ENCODE measurements around the gene LHPP. TPM values are rescaled to one million over a fixed set of nuclear protein-coding genes. Genes with fewer than 3 reads are reported as not detected.

The LHPP gene
- total and polyA plus RNA-seq, 11 donors, result 5.6 to 23.5 (median 13.2) TPM

GRCh38 chr10:124538706-124539105, 77.1 kb downstream of the LHPP start:
- DNase-seq (peak in 2 of 5 donors; percentile 24 to 29), ATAC-seq (no peak)
- Histone ChIP-seq H3K4me3 (no peak overlapping the region), H3K27ac (no peak overlapping the region), H3K27me3 (no peaks in the 10 kb centered on the region), H3K4me1 (peaks cover 0 to 33% (median 4%) of the 10 kb centered on the region in 12 donors), H3K9me3 (no peaks in the 10 kb centered on the region), H3K36me3 (no peaks in the 10 kb centered on the region)
- intact Hi-C loops (cut with DNase I), result loop anchor here in 4 of 10 donors (2.0 to 10.0 kb wide), 5 partner anchors 86 to 289 kb away; no protein-coding TSS in a partner anchor
- TF ChIP-seq CTCF (IDR thresholded peaks at IDR 0.05) (no peak), POLR2A (IDR thresholded peaks at IDR 0.05) (no peak)
- WGBS, 4 donors, result 68 to 82% (median 75%) methylated on average over 6 of the region's 6 CpGs

GRCh38 chr10:124539935-124540641, 78.5 kb downstream of the LHPP start:
- 35 to 42% (median 35%) methylated on average over 25 to 26 of the region's 26 CpGs for WGBS, 4 donors
- TF ChIP-seq POLR2A (IDR thresholded peaks at IDR 0.05) (no peak), CTCF (IDR thresholded peaks at IDR 0.05) (peak; percentile 71 to 94 (median 86))
- Histone ChIP-seq H3K27ac (no peak overlapping the region), H3K4me1 (peaks cover 0 to 31% (median 4%) of the 10 kb centered on the region in 12 donors), H3K4me3 (peak overlapping the region in 1 of 12 donors; percentile 12), H3K36me3 (no peaks in the 10 kb centered on the region), H3K9me3 (no peaks in the 10 kb centered on the region), H3K27me3 (no peaks in the 10 kb centered on the region)
- DNase-seq (peak; percentile 72 to 83 (median 73)), ATAC-seq (peak; percentile 52 to 91 (median 85))
- intact Hi-C loops (cut with DNase I), result loop anchor here (1.0 to 10.0 kb wide), 12 partner anchors 82 to 287 kb away; partner anchors contain the start of gene FAM53B (in 3 of the 10)

- Histone ChIP-seq H3K27me3 (no peaks in the 10 kb centered on the region), H3K36me3 (no peaks in the 10 kb centered on the region), H3K4me3 (no peak overlapping the region), H3K9me3 (no peaks in the 10 kb centered on the region), H3K4me1 (peaks cover 0 to 19% (median 3%) of the 10 kb centered on the region in 12 donors), H3K27ac (no peak overlapping the region)
- WGBS, 4 donors, result 86 to 90% (median 88%) methylated on average over 22 to 23 of the region's 23 CpGs
- TF ChIP-seq POLR2A (IDR thresholded peaks at IDR 0.05), result no peak
- no peak for TF ChIP-seq CTCF (IDR thresholded peaks at IDR 0.05)
- DNase-seq (peak in 1 of 5 donors; percentile 23), ATAC-seq (no peak)
- intact Hi-C loops (cut with DNase I), result loop anchor here in 8 of 10 donors (2.0 to 5.0 kb wide), 5 partner anchors 81 to 281 kb away; partner anchors contain the start of gene FAM53B (in 3 of the 8)
These were observed 79.7 kb downstream of the LHPP start for GRCh38 chr10:124541076-124541903.

GRCh38 chr10:124542336-124542735, 80.7 kb downstream of the LHPP start:
- 80 to 98% (median 89%) methylated on average over 3 of the region's 3 CpGs for WGBS, 4 donors

More at GRCh38 chr10:124542336-124542735, 80.7 kb downstream of the LHPP start:
- Histone ChIP-seq H3K4me1 (peaks cover 0 to 16% (median 3%) of the 10 kb centered on the region in 12 donors), H3K9me3 (no peaks in the 10 kb centered on the region), H3K4me3 (no peak overlapping the region), H3K36me3 (no peaks in the 10 kb centered on the region), H3K27me3 (no peaks in the 10 kb centered on the region), H3K27ac (no peak overlapping the region)
- DNase-seq (no peak), ATAC-seq (no peak)
- no peak for TF ChIP-seq POLR2A (IDR thresholded peaks at IDR 0.05)
- no peak for TF ChIP-seq CTCF (IDR thresholded peaks at IDR 0.05)
- intact Hi-C loops (cut with DNase I), result loop anchor here in 4 of 10 donors (5.0 kb wide), 3 partner anchors 80 to 280 kb away; no protein-coding TSS in a partner anchor

Measured in heart left ventricle (tissue), 16 donors.